Measurements from ENCODE around the gene MAGI2. TPM values are rescaled to one million over a fixed set of nuclear protein-coding genes. Genes with fewer than 3 reads are reported as not detected.

MAGI2 gene
- total RNA-seq, 1 experiment from 2014 or later: 14.3 TPM

DNA sequence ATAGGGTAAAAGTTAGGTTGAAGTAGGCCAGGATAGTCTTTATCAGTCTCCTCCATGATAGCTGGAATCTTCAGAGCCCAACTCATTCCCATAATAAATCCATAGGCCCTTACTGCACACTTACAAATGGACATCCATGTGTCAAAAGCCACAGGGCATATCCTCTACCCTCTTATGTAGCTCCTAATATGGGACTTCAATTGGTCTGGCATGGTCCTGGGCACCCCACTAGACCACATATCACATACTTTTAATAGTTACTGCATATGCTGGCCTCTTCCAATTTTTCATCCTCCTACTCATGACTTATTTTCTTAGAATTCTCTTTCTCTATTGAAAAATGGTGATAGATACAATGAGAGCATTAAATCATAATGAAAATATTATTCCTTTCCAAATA lies 169.3 kb downstream of the MAGI2 start:
- no peak overlapping the region for H3K9ac ChIP-seq (ENCODE audit: extremely low read depth, insufficient read length, low read length)
- DNase-seq: no peak
- no peak overlapping the region for H3K23ac ChIP-seq (ENCODE audit: insufficient read length, low read depth, low read length)
- H4K8ac ChIP-seq (replicated peaks; ENCODE audit: insufficient read length, low read depth, low read length): no peak overlapping the region
- no peaks in the 10 kb centered on the region for H3K79me2 ChIP-seq (ENCODE audit: insufficient read depth, low read length)
- TF ChIP-seq, protein P1, sequence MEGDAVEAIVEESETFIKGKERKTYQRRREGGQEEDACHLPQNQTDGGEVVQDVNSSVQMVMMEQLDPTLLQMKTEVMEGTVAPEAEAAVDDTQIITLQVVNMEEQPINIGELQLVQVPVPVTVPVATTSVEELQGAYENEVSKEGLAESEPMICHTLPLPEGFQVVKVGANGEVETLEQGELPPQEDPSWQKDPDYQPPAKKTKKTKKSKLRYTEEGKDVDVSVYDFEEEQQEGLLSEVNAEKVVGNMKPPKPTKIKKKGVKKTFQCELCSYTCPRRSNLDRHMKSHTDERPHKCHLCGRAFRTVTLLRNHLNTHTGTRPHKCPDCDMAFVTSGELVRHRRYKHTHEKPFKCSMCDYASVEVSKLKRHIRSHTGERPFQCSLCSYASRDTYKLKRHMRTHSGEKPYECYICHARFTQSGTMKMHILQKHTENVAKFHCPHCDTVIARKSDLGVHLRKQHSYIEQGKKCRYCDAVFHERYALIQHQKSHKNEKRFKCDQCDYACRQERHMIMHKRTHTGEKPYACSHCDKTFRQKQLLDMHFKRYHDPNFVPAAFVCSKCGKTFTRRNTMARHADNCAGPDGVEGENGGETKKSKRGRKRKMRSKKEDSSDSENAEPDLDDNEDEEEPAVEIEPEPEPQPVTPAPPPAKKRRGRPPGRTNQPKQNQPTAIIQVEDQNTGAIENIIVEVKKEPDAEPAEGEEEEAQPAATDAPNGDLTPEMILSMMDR (conservative IDR thresholded peaks at IDR 0.05): no peak
- H4K20me1 ChIP-seq (ENCODE audit: control insufficient read depth, insufficient read depth, insufficient read length): no peaks in the 10 kb centered on the region
- H3K79me1 ChIP-seq (ENCODE audit: insufficient read depth, low read depth, low read length, poor library complexity, severe bottlenecking): no peaks in the 10 kb centered on the region
- no peaks in the 10 kb centered on the region for H3K27me3 ChIP-seq (ENCODE audit: insufficient read depth, low read length)
- no peak overlapping the region for H3K4ac ChIP-seq (ENCODE audit: low read depth, low read length)
- H2BK120ac ChIP-seq (ENCODE audit: low read depth, low read length, poor library complexity, severe bottlenecking): no peak overlapping the region
- Mint-ChIP-seq H3K4me3 (no peak overlapping the region), H3K36me3 (ENCODE audit: insufficient read depth in 1 of 3, low read depth in 3 of 3) (no peaks in the 10 kb centered on the region), H3K4me1 (no peaks in the 10 kb centered on the region), H3K27me3 (ENCODE audit: low read depth) (peaks cover 2% of the 10 kb centered on the region; the same call in 1 of the 2 replicates), H3K27ac (peak overlapping the region in 1 of 3 experiments; percentile 31; a peak in 1 of 7 replicates), H3K9me3 (no peaks in the 10 kb centered on the region)
- H2AFZ ChIP-seq (ENCODE audit: low read length): no peak overlapping the region
- H4K91ac ChIP-seq (ENCODE audit: insufficient read length, low read depth, low read length): no peak overlapping the region
- no peak overlapping the region for H3K27ac ChIP-seq (ENCODE audit: insufficient read length, low read depth, low read length)
- no peaks in the 10 kb centered on the region for H3K23me2 ChIP-seq (ENCODE audit: insufficient read length, low read depth, low read length, poor library complexity, severe bottlenecking)
- no peak overlapping the region for H2AK5ac ChIP-seq (ENCODE audit: insufficient read length, low read length)
- no peak overlapping the region for H4K5ac ChIP-seq (ENCODE audit: insufficient read length, low read depth, low read length)
- no peak overlapping the region for H2BK12ac ChIP-seq (ENCODE audit: insufficient read length, low read depth, low read length)
- H3K4me2 ChIP-seq (ENCODE audit: insufficient read depth, insufficient read length, low read length): no peak overlapping the region
- no peak overlapping the region for H3K18ac ChIP-seq (ENCODE audit: insufficient read length, low read depth, low read length)
- no peak overlapping the region for H3T11ph ChIP-seq (ENCODE audit: low read length)
- H3K9me3 ChIP-seq (ENCODE audit: control insufficient read depth, low read depth, low read length): no peaks in the 10 kb centered on the region
- H2BK20ac ChIP-seq (ENCODE audit: low read depth, low read length, poor library complexity, severe bottlenecking): no peak overlapping the region
- no peak overlapping the region for H2BK15ac ChIP-seq (ENCODE audit: low read depth, low read length)
- no peak overlapping the region for H3K14ac ChIP-seq (ENCODE audit: insufficient read depth, low read length)
- H2BK5ac ChIP-seq (ENCODE audit: insufficient read length, low read length): no peak overlapping the region
- H3K4me1 ChIP-seq (ENCODE audit: insufficient read depth, low read length): no peaks in the 10 kb centered on the region
- no peak overlapping the region for H3K56ac ChIP-seq (ENCODE audit: insufficient read length, low read depth, low read length)
